SU-DHL-6 (cell line): Measurements from ENCODE around the gene TXNL1.

Experiments
- CTCF ChIP-seq: fragments of 200-600 bp; sonication (generic); IDR thresholded peaks from one replicate; pipeline ENCODE4 v1.5.1; 2017; ENCODE audit warnings: antibody characterized with exemption, mild to moderate bottlenecking, low read length, moderate library complexity; ENCODE audit not compliant: insufficient read depth, poor library complexity, severe bottlenecking
- EZH2phosphoT487 ChIP-seq: fragments of 200-600 bp; sonication (generic), shearing (Covaris generic); conservative IDR thresholded peaks from 2 replicates; pipeline ENCODE4 v1.6.1; 2018; ENCODE audit warnings: mild to moderate bottlenecking, antibody characterized with exemption, low read length, moderate library complexity, mixed read lengths

- TF ChIP-seq CTCF: no peak
- no peak for TF ChIP-seq EZH2phosphoT487
These were observed 13.3 kb upstream of the TXNL1 start for GRCh38 chr18:56651771-56652092.
